ENCODE results near the gene GAL. TPM values are rescaled to one million over a fixed set of nuclear protein-coding genes. Genes with fewer than 3 reads are reported as not detected.
A peak's percentile ranks its signal among the peaks of the same experiment; 100 is the strongest.

Gene GAL
- total and polyA plus RNA-seq, 2 donors from 2014 or later, result 0.31 TPM; not detected in 1

- no peak overlapping the region for H3K27ac ChIP-seq (ENCODE audit: low read depth in 2 of 2, low read length in 2 of 2)
- no peaks in the 10 kb centered on the region for H3K27me3 ChIP-seq (ENCODE audit: control insufficient read depth, insufficient read depth, low read length)
- FAIRE-seq (no peak), DNase-seq (peak; percentile 27 to 58 (median 34))
- H3K4me1 ChIP-seq (ENCODE audit: control insufficient read depth in 2 of 3, insufficient read depth in 2 of 3, low read depth in 1 of 3, low read length in 3 of 3), result no peaks in the 10 kb centered on the region
- H3K4me3 ChIP-seq (ENCODE audit: low read length in 3 of 3), result no peak overlapping the region
- peaks cover 0 to 3% (median 0%) of the 10 kb centered on the region in 3 donors for H3K9me3 ChIP-seq (ENCODE audit: control insufficient read depth in 2 of 3, insufficient read depth in 1 of 3, low read length in 3 of 3)
- intact Hi-C loops (cut with DNase I), result no loop called here
- no peak overlapping the region for H3K9ac ChIP-seq (ENCODE audit: low read length in 3 of 3)
- H3K36me3 ChIP-seq (ENCODE audit: control insufficient read depth in 2 of 3, insufficient read depth in 3 of 3, low read length in 3 of 3), result no peaks in the 10 kb centered on the region
- TF ChIP-seq, protein P1, sequence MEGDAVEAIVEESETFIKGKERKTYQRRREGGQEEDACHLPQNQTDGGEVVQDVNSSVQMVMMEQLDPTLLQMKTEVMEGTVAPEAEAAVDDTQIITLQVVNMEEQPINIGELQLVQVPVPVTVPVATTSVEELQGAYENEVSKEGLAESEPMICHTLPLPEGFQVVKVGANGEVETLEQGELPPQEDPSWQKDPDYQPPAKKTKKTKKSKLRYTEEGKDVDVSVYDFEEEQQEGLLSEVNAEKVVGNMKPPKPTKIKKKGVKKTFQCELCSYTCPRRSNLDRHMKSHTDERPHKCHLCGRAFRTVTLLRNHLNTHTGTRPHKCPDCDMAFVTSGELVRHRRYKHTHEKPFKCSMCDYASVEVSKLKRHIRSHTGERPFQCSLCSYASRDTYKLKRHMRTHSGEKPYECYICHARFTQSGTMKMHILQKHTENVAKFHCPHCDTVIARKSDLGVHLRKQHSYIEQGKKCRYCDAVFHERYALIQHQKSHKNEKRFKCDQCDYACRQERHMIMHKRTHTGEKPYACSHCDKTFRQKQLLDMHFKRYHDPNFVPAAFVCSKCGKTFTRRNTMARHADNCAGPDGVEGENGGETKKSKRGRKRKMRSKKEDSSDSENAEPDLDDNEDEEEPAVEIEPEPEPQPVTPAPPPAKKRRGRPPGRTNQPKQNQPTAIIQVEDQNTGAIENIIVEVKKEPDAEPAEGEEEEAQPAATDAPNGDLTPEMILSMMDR (IDR thresholded peaks at IDR 0.05; ENCODE audit: borderline replicate concordance, extremely low read depth, insufficient read depth), result no peak
These were observed 22.4 kb upstream of the GAL start for GRCh38 chr11:68661697-68662603.

DNA sequence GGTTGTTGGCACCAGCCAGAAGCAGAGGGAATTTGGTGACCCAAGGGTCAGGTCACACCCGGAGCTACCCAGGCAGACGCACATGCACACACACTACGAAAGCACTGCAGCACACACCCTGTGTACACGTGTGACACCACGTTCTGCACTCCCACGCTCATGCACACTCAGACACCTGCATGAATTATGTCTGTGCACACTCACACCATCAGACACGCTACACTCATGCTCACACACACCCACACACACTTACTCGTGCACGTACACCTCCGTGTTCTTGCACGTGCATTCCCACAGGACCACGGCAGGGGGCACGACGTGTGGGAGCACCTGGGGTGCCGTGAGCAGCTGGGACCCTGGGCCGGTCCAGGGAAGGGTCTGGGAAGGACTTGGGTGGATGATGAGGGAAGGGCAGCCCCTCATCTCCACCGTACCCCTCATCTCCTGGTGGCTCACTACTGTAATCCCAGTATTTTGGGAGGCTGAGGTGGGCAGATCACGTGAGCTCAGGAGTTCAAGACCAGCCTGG, 20.8 kb upstream of the GAL start:
- Histone ChIP-seq H3K27ac (ENCODE audit: low read depth in 2 of 2, low read length in 2 of 2) (no peak overlapping the region), H3K27me3 (ENCODE audit: control insufficient read depth, insufficient read depth, low read length) (no peaks in the 10 kb centered on the region), H3K4me3 (ENCODE audit: low read length in 3 of 3) (no peak overlapping the region), H3K9ac (ENCODE audit: low read length in 3 of 3) (no peak overlapping the region), H3K4me1 (ENCODE audit: control insufficient read depth in 2 of 3, insufficient read depth in 2 of 3, low read depth in 1 of 3, low read length in 3 of 3) (no peaks in the 10 kb centered on the region), H3K36me3 (ENCODE audit: control insufficient read depth in 2 of 3, insufficient read depth in 3 of 3, low read length in 3 of 3) (no peaks in the 10 kb centered on the region), H3K9me3 (ENCODE audit: control insufficient read depth in 2 of 3, insufficient read depth in 1 of 3, low read length in 3 of 3) (peaks cover 0 to 3% (median 0%) of the 10 kb centered on the region in 3 donors)
- DNase-seq, result peak in 1 of 5 donors; percentile 59
- no peak for FAIRE-seq
- intact Hi-C loops (cut with DNase I), result no loop called here
- TF ChIP-seq, protein P1 (IDR thresholded peaks at IDR 0.05; ENCODE audit: borderline replicate concordance, extremely low read depth, insufficient read depth), result no peak

DNA sequence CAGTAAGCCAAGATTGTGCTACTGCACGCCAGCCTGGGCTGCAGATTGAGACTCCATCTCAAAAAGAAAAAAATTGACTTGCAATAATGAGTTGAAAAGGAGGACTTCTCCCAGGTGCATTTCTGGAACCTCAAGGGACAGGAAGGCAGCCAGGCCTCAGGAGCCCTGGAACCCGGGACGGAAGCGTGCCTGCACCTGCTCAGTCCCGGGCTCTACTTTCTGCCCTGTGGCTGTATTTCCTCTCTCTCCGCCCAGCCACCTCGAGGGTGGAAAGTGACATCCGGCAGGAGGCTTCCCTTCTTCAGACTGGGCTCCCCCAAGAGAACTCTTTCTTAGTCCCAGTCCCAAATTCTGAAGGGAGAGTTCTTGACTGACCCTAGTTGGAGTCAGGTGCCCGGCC, 20.2 kb upstream of the GAL start:
- intact Hi-C loops (cut with DNase I), result no loop called here
- peaks cover 0 to 3% (median 0%) of the 10 kb centered on the region in 3 donors for H3K9me3 ChIP-seq (ENCODE audit: control insufficient read depth in 2 of 3, insufficient read depth in 1 of 3, low read length in 3 of 3)
- no peaks in the 10 kb centered on the region for H3K27me3 ChIP-seq (ENCODE audit: control insufficient read depth, insufficient read depth, low read length)
- H3K9ac ChIP-seq (ENCODE audit: low read length in 3 of 3), result no peak overlapping the region
- TF ChIP-seq, protein P1 (IDR thresholded peaks at IDR 0.05; ENCODE audit: borderline replicate concordance, extremely low read depth, insufficient read depth), result no peak
- DNase-seq (no peak), FAIRE-seq (no peak)
- H3K4me3 ChIP-seq (ENCODE audit: low read length in 3 of 3), result no peak overlapping the region
- no peak overlapping the region for H3K27ac ChIP-seq (ENCODE audit: low read depth in 2 of 2, low read length in 2 of 2)
- no peaks in the 10 kb centered on the region for H3K36me3 ChIP-seq (ENCODE audit: control insufficient read depth in 2 of 3, insufficient read depth in 3 of 3, low read length in 3 of 3)
- H3K4me1 ChIP-seq (ENCODE audit: control insufficient read depth in 2 of 3, insufficient read depth in 2 of 3, low read depth in 1 of 3, low read length in 3 of 3), result no peaks in the 10 kb centered on the region

Data from kidney (tissue), 14 donors.